ENCODE data around the gene FCRL6.

Gene FCRL6

GRCh38 chr1:159800177-159800930 is 1.8 kb upstream of the FCRL6 start:
- DNase-seq: no peak

DNA sequence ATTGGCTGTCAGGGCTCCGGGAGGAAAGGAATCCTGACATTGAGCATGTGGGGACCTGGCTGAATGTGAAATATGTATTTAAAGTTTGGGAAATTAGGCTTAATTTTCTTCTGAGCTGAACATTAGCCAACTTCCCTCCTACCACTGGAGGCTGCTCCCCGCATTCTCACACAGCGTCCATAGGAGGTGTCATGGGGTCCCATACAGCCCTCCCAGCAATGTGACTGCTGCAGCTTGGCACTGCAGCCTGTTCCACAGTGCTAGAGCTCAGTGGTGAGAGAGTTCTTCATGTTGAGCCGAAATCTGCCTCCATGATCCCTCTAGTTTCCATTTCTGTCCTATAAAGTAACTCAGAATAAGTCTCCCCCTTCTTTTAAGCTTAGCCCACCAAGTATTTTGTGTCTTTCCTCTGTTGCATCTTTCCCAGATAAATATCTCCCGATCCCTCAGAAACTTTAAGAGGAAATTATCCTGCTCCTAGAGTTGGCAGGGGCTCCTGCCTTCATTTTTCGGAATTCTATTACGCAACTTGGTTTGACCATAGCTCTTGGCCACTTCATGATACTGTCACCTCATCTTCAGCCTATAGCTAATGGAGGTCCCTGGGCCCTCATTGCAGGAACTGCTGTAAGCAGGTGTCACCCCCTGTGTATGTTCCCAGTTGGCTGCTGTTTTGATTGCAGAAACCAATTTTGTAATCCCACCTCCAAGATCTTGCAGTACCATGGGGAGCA is 2.0 kb downstream of the FCRL6 start:
- no peak for DNase-seq

GRCh38 chr1:159804924-159805323 is 2.8 kb downstream of the FCRL6 start:
- DNase-seq: no peak

DNA sequence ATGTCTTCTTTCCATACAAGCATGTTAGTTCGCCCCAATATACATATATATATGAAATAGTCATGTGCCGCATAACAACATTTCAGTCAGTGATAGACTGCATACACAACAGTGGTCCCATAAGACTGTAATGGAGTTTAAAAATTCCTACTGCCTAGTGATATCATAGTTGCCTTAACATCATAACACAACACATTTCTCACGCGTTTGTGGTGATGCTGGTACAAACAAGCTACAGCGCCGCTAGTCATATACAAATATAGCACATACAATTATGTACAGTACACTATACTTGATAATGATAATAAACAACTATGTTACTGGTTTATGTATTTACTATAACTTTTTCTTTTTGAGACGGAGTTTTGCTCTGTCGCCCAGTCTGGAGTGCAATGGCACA is 13.8 kb downstream of the FCRL6 start:
- no peak for DNase-seq

DNA sequence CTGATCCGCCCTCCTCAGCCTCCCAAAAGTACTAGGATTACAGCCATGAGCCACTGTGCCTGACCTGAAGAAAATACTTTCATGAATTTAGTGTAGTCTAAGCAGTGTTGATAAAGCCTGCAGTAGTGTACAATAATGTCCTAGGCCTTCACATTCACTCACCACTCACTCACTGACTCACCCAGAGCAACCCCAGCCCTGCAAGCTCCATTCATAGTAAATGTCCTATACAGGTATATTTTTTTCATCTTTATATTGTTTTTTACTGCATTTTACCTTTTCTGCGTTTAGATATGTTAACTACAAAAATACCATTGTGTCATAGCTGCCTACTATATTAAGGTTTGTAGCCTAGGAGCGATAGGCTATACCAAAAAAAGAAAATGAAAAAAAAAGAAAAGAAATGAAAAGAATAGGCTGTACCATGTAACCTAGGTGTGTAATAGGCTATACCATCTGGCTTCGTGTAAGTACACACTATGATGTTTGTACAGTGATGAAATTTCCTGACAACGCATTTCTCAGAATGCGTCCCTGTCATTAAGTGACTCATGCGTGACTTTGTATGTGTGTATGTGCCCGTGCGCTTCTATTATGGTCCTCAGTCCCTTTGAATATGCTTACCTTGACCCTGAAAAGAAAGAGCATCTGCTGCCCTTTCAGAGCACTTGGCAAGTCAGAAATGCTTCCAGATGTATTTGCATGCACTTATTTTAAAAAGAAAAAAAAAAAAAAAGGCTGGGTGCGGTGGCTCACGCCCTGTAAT is 15.3 kb downstream of the FCRL6 start:
- DNase-seq: no peak

GRCh38 chr1:159821171-159821867 is 19.2 kb downstream of the FCRL6 start:
- peak; percentile 16 for DNase-seq

DNA sequence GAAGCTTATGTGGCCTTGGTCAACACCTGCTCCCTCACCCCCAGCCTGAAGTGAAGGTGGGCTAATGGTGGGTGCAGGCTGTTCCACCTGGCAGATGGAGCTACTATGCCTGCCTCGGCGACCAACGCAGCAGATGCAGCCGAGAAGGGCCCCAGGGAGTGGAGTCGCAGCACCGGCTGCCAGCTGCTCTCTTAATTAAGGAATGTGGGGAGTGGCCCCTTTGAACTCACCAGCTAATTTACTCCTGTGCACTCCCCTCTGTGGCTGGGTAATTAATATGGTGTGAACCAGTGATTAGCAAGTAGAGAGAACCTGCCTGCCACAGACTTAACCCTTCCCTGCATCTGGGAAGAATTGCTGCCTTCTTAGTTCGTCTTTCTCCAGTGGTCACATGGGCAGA is 21.2 kb downstream of the FCRL6 start:
- DNase-seq: peak; percentile 41

DNA sequence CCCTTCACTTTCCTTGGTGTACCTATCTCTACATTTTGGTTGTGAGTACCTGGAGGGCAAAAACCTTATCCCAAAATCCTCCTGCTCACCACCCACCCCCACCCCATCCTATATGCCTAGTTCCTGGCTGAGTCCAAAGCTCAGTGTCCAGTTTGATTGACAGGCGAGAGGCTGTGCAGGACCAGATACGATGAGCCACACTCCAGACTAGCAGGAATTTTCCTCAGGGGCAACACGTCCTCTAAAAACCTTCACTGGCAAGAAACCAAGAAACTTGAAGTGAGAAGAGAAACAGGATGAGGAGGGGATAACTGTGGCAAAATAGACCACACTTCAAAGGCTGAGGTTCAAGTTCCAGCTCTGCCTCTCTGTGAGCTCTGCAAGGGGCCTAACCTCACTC is 23.4 kb downstream of the FCRL6 start:
- no peak for DNase-seq

DNA sequence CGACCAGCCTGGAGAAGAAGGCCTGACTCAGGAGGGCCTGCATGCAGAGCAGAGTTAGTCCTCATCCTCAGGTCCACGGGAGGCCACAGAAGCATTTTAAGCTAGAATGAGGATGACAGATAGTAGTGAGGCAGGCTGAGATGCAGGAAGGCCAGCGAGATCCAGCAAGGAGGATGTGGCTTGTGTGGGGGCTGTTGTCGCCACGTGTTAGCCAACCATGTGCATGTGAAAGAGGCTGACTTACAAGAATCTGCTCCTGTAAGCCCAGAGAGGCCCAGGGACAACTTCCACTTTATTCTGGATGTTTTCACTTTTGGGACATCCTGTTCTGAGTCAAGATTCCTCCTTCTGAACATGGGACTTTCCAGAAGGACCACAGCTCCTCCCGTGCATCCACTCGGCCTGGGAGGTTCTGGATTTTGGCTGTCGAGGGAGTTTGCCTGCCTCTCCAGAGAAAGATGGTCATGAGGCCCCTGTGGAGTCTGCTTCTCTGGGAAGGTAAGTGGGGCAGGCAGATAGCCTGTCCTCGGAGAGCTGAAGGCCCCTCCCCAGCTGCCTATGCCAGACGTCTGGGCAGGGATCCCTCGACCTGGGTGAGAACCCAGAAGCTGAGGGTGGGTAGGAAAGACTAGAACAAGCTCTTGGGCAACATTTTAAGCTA is 24.4 kb downstream of the FCRL6 start, which contains the start of gene SLAMF8:
Gene SLAMF8 (plus strand): TSS at position 433 of the 661 bp plus-strand sequence. CDS start 26 bp downstream, at position 459.
- DNase-seq: no peak

DNA sequence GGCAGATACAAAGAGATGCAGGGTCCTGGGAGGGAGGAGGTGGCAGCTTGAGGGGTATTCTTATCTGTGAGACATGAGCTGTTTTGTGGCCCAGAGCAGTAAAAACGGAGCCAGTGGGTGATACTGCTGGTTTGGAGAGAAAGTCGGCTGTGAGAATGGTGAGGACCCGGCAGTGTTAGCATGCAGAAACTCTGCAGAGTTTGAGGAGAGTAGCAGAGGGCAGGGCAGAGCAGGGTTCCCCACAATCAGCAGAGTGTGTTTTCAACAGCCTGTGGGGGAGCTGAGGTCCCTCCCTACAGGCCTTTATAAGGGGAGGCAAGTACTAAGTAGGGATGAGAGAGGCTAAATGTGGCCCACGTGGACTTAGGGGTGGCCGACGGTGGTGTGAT is 24.9 kb downstream of the FCRL6 start:
- DNase-seq: no peak

GRCh38 chr1:159827549-159827948 is 25.4 kb downstream of the FCRL6 start:
- no peak for DNase-seq

DNA sequence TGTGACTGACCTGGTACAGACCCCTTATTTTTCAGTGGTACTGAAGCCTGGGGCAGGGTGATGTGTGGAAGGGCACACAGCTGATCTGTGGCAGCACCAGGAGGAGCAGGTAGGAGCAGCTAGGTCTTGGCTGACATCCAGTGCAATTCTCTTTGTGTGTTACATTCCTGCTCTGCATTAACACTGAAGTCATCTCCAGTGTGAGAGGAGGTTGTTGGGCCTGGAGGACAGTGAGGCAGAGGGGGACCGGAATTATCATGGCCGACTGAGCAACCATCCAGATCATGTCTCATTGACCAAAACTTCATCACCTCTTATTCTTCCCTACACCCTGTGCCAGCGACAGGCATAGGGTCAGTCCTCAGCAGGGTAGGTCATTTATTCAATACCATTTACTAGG is 26.0 kb downstream of the FCRL6 start:
- no peak for DNase-seq

- DNase-seq: no peak
Observed at GRCh38 chr1:159828581-159829272, 26.6 kb downstream of the FCRL6 start.

GRCh38 chr1:159829273-159829634 is 27.1 kb downstream of the FCRL6 start:
- no peak for DNase-seq

GRCh38 chr1:159829822-159830465 is 27.8 kb downstream of the FCRL6 start:
- no peak for DNase-seq

DNA sequence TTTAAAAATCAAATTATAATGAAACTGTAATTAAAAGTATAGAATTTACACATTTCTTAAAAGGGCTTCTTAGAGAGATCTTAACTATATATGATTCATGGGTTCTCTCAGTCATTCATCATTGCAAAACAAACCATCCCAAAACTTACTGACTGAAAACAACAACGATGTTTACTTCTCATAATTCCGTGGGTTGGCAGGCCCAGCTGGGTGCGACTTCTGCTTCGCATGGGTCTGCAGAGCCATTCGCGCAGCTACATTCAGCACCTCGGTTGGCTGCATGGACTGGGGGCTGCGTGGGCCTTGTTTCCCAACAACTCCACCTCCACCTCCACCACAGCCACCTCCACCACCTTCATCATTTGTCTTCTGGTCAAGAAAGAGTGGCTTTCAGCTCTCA is 28.6 kb downstream of the FCRL6 start:
- no peak for DNase-seq

DNA sequence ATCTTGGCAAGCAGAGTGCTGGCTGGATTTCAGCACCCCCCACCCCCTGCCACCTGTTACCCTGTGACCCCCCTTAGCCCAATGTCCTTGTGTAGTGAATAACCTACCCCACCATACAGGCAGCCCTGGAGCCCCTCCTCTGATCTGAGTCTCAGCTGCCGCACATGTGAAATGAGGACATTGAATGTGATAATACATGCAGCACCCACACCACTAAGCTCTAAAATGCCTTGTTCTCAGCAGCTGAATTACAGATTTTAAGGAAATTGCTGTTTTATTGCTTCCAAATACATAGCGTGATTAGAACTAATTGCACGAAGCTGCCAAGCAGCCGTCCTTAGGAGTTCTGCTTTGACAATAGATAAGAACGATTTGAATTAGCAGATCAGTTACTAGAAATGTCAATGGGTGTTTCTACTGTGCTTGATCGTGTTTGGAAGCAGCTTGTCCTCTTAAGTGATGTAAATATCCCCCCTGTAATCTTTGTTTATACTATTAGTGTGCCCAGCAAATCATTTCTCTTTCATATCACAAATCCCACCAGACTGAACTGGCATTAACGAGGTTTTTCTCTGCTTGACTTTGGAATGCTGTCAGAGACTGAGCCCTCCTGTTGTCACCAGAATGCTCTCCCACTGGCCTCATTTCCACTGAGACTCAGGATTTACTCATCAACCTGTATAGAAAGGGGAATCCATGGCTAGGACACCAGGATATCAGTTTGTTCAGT is 29.4 kb downstream of the FCRL6 start:
- no peak for DNase-seq

- DNase-seq: no peak
Observed at GRCh38 chr1:159832309-159832708, 30.1 kb downstream of the FCRL6 start.

GRCh38 chr1:159835356-159835755 is 33.2 kb downstream of the FCRL6 start:
- DNase-seq: no peak

GRCh38 chr1:159835862-159836525 is 33.8 kb downstream of the FCRL6 start:
- DNase-seq: no peak

All from DMS79 treated with DMSO at 0.1 percent for 48 hours (cell line).